Measurements from ENCODE around the gene LENG9. TPM values are rescaled to one million over a fixed set of nuclear protein-coding genes. Genes with fewer than 3 reads are reported as not detected.
A peak's percentile ranks its signal among the peaks of the same experiment; 100 is the strongest.

Gene LENG9
- total and polyA plus RNA-seq, 2 of the 13 experiments (the other 11 are each of a cell fraction or from before 2014, with no cell fraction given): 0.75 to 2.9 TPM

GRCh38 chr19:54464630-54465425 is 1.2 kb upstream of the LENG9 start (continued):
- TF ChIP-seq HNF1B (CRISPR knock-in tag; IDR thresholded peaks at IDR 0.05): peak; percentile 50; the same call in 1 of the 2 replicates
- TF ChIP-seq ONECUT2 (CRISPR knock-in tag; IDR thresholded peaks at IDR 0.05): no peak
- no peak for TF ChIP-seq ZNF670 (CRISPR knock-in tag; IDR thresholded peaks at IDR 0.05; ENCODE audit: borderline replicate concordance)
- no peak for TF ChIP-seq USF2 (IDR thresholded peaks at IDR 0.05; ENCODE audit: low read depth, low read length)
- no peak for TF ChIP-seq USF2 (CRISPR knock-in tag; IDR thresholded peaks at IDR 0.05; ENCODE audit: borderline replicate concordance)
- TF ChIP-seq MYC (CRISPR knock-in tag; IDR thresholded peaks at IDR 0.05; ENCODE audit: borderline replicate concordance): peak; percentile 45; the same call in 1 of the 2 replicates
- peak; percentile 95 for TF ChIP-seq HNRNPLL (IDR thresholded peaks at IDR 0.05; ENCODE audit: low read depth, low read length, poor library complexity, severe bottlenecking)
- TF ChIP-seq, protein P1, sequence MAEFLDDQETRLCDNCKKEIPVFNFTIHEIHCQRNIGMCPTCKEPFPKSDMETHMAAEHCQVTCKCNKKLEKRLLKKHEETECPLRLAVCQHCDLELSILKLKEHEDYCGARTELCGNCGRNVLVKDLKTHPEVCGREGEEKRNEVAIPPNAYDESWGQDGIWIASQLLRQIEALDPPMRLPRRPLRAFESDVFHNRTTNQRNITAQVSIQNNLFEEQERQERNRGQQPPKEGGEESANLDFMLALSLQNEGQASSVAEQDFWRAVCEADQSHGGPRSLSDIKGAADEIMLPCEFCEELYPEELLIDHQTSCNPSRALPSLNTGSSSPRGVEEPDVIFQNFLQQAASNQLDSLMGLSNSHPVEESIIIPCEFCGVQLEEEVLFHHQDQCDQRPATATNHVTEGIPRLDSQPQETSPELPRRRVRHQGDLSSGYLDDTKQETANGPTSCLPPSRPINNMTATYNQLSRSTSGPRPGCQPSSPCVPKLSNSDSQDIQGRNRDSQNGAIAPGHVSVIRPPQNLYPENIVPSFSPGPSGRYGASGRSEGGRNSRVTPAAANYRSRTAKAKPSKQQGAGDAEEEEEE (CRISPR knock-in tag; IDR thresholded peaks at IDR 0.05; ENCODE audit: borderline replicate concordance): no peak
- TF ChIP-seq ZNF10 (CRISPR knock-in tag; IDR thresholded peaks at IDR 0.05; ENCODE audit: borderline replicate concordance, low read depth): no peak
- TF ChIP-seq KDM5A (IDR thresholded peaks at IDR 0.05; ENCODE audit: borderline replicate concordance, low read length): peak; percentile 56; the same call in 1 of the 2 replicates
- peak; percentile 66 for TF ChIP-seq MED1 (CRISPR knock-in tag; IDR thresholded peaks at IDR 0.05)
- TF ChIP-seq KLF11 (CRISPR knock-in tag; IDR thresholded peaks at IDR 0.05): no peak
- TF ChIP-seq LCORL (IDR thresholded peaks at IDR 0.05): no peak
- peak; percentile 71 for TF ChIP-seq LCORL (CRISPR knock-in tag; IDR thresholded peaks at IDR 0.05)
- 0 out of 2 replicates have a peak, but pooled peaks have one; percentile 34 for TF ChIP-seq ZNF589 (CRISPR knock-in tag; conservative IDR thresholded peaks at IDR 0.05)
- peak; percentile 53; the same call in 1 of the 2 replicates for TF ChIP-seq TBX2 (CRISPR knock-in tag; IDR thresholded peaks at IDR 0.05; ENCODE audit: borderline replicate concordance)
- no peak for TF ChIP-seq ZBTB10 (CRISPR knock-in tag; IDR thresholded peaks at IDR 0.05; ENCODE audit: borderline replicate concordance)
- peak; percentile 43; the same call in 1 of the 2 replicates for TF ChIP-seq ZNF777 (CRISPR knock-in tag; IDR thresholded peaks at IDR 0.05)
- no peak for TF ChIP-seq ELF1 (CRISPR knock-in tag; IDR thresholded peaks at IDR 0.05)
- TF ChIP-seq ZFP41 (CRISPR knock-in tag; IDR thresholded peaks at IDR 0.05; ENCODE audit: borderline replicate concordance): no peak

Data from HepG2 (cell line).